Nephron progenitor cell (in vitro differentiated cells): ENCODE results near the gene RBP4.

Source experiments
- DNase-seq: peaks from one replicate; pipeline ENCODE4 v3.0.0; 2021
- H3K27ac Mint-ChIP-seq: 2 replicates; pipeline ENCODE4 v1.8.0; 2021; ENCODE audit warnings: mild to moderate bottlenecking, moderate library complexity, mixed read lengths
- H3K27me3 Mint-ChIP-seq: 2 replicates; pipeline ENCODE4 v1.8.0; 2021; ENCODE audit warnings: mild to moderate bottlenecking, low read depth, mixed read lengths; ENCODE audit not compliant: poor library complexity
- H3K36me3 Mint-ChIP-seq: 2 replicates; pipeline ENCODE4 v1.8.0; 2021; ENCODE audit warnings: low read depth, mixed read lengths
- H3K4me1 Mint-ChIP-seq: 2 replicates; pipeline ENCODE4 v1.8.0; 2021; ENCODE audit warnings: mixed read lengths
- H3K4me3 Mint-ChIP-seq: 2 replicates; pipeline ENCODE4 v1.8.0; 2021; ENCODE audit warnings: mild to moderate bottlenecking, moderate library complexity, mixed read lengths
- H3K9me3 Mint-ChIP-seq: 2 replicates; pipeline ENCODE4 v1.8.0; 2021; ENCODE audit warnings: mild to moderate bottlenecking, moderate library complexity, mixed read lengths
- TF ChIP-seq, protein P1 (sequence below): fragments of 200-600 bp; sonication (generic); IDR thresholded peaks from 2 replicates; pipeline ENCODE4 v1.5.0; 2021; ENCODE audit warnings: antibody characterized with exemption

Gene RBP4

DNA sequence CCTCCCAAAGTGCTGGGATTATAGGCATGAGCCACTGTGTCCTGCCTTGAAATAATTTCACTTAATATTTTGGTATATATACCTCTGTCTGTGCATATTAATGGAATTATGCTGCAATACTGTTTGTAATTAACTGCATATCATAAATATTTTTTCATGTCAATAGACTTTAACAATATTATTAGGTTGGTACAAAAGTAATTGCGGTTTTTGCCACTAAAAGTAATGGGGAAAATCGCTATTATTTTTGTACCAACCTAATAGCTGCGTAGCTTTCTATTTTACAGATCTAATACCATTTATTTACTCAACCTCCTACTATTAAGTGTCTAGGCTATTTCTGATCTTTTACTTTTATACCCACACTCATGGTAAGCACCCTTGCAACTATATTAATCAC, 7.4 kb upstream of the RBP4 start:
- TF ChIP-seq, protein P1, sequence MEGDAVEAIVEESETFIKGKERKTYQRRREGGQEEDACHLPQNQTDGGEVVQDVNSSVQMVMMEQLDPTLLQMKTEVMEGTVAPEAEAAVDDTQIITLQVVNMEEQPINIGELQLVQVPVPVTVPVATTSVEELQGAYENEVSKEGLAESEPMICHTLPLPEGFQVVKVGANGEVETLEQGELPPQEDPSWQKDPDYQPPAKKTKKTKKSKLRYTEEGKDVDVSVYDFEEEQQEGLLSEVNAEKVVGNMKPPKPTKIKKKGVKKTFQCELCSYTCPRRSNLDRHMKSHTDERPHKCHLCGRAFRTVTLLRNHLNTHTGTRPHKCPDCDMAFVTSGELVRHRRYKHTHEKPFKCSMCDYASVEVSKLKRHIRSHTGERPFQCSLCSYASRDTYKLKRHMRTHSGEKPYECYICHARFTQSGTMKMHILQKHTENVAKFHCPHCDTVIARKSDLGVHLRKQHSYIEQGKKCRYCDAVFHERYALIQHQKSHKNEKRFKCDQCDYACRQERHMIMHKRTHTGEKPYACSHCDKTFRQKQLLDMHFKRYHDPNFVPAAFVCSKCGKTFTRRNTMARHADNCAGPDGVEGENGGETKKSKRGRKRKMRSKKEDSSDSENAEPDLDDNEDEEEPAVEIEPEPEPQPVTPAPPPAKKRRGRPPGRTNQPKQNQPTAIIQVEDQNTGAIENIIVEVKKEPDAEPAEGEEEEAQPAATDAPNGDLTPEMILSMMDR, result no peak
- H3K4me1 Mint-ChIP-seq, result no peaks in the 10 kb centered on the region
- no peak overlapping the region for H3K27ac Mint-ChIP-seq

DNA sequence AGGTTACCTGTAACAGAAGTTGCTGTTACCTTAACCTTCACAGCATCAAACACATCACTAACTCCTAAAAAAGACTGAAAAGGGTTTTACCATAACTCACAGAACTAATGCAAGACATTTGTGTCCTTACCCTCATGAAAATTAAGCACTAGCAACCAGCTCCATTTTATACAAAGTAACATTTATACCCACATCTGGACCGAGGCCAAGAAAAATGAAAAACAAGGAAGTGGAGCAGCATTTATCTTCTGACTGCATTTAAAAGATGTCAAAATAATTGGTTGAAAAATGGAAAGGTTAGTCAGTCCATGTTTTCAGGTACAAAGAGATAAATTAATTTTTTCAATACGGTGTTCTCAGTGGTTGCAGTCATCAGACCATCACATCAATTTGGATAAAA, 3.1 kb upstream of the RBP4 start:
- TF ChIP-seq, protein P1, result no peak
- H3K36me3 Mint-ChIP-seq, result no peaks in the 10 kb centered on the region
- H3K27me3 Mint-ChIP-seq, result peaks cover 78% of the 10 kb centered on the region
- no peak for DNase-seq
- H3K9me3 Mint-ChIP-seq, result no peaks in the 10 kb centered on the region
- H3K4me1 Mint-ChIP-seq, result peaks cover 6% of the 10 kb centered on the region
- H3K4me3 Mint-ChIP-seq, result no peak overlapping the region
- H3K27ac Mint-ChIP-seq, result no peak overlapping the region

More for the DNA sequence above, 7.4 kb upstream of the RBP4 start:
- no peak for DNase-seq
- Mint-ChIP-seq H3K4me3 (no peak overlapping the region), H3K9me3 (no peaks in the 10 kb centered on the region), H3K27me3 (peaks cover 43% of the 10 kb centered on the region), H3K36me3 (no peaks in the 10 kb centered on the region)

DNA sequence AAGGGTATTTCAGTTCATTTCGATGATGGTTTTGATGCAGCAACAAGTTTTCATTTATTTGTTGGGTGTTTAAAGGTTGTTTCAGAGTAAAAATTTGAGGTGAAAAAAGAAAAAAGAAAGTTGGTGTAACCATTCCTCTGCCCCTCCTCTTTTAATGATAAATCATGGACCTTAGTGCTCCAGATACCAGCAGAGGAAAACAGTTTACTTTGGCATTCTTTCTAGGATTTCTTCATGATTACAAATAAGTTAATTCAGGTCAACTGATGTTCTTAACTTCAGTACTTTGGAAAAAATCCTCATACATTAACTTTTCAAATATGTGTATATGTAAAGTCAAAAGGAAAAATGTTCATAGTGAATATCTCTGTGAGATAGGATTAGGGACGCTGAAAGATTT, 2.0 kb upstream of the RBP4 start:
- H3K27me3 Mint-ChIP-seq, result peaks cover 87% of the 10 kb centered on the region
- no peak overlapping the region for H3K27ac Mint-ChIP-seq
- H3K4me1 Mint-ChIP-seq, result peaks cover 6% of the 10 kb centered on the region
- TF ChIP-seq, protein P1, result no peak
- DNase-seq, result no peak
- no peaks in the 10 kb centered on the region for H3K36me3 Mint-ChIP-seq
- H3K9me3 Mint-ChIP-seq, result no peaks in the 10 kb centered on the region
- no peak overlapping the region for H3K4me3 Mint-ChIP-seq

DNA sequence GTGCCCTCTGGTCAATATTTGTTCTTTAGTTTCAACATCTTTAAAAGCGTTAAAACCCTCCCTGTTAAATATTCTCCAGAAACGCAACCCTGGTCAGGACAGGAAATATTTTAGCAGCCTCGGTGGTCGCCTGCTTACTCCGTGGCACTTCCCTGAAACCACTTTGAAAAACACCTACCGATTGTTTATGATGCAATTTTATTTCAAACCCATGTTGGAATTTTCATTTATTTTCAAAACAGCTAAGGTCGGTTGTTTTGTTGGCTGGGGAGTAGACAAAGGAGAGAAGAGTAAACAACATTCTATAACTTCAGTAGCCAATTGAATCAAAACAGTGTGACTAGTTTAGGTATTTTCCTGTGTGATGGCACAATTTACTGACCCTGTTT, 733 bp upstream of the RBP4 start:
- Mint-ChIP-seq H3K36me3 (no peaks in the 10 kb centered on the region), H3K9me3 (no peaks in the 10 kb centered on the region), H3K4me3 (peak overlapping the region; percentile 73), H3K4me1 (peaks cover 6% of the 10 kb centered on the region), H3K27ac (no peak overlapping the region), H3K27me3 (peaks cover 84% of the 10 kb centered on the region)
- DNase-seq, result no peak
- TF ChIP-seq, protein P1, result no peak

DNA sequence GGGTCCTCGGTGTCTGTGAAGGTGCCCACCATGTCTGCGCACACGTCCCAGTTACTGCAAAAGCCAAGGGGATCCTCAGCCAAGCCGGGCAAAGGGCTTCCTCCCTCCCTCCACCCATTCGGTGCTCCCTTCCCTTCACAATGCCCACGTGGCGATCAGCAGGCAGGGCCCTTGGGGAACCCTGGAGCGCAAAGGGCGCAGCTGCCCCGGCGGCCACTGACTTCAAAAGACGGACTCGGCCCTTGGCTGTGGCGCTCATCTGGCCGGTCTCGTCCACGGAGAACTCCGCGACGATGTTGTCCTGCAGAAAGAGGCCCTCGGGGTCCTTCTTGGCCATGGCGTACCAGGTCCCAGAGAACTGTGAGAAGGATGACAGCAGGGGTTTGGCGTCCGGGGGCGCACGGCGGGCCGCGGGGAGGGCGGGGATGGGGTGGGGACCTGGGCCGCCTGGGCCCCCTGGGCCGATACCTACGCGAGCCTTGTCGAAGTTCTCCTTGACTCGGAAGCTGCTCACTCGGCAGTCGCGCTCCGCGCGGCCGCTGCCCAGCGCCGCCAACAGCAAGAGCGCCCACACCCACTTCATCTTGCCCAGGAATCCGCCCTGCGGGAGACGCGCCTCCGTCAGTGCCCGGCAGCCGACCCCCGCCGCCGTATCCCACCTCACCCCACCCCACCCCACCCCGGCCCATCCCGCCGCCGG, 439 bp downstream of the RBP4 start:
- Mint-ChIP-seq H3K27me3 (peaks cover 80% of the 10 kb centered on the region), H3K27ac (no peak overlapping the region), H3K9me3 (no peaks in the 10 kb centered on the region), H3K4me3 (peak overlapping the region; percentile 73), H3K4me1 (peaks cover 11% of the 10 kb centered on the region), H3K36me3 (no peaks in the 10 kb centered on the region)
- DNase-seq, result no peak
- TF ChIP-seq, protein P1, result no peak

DNA sequence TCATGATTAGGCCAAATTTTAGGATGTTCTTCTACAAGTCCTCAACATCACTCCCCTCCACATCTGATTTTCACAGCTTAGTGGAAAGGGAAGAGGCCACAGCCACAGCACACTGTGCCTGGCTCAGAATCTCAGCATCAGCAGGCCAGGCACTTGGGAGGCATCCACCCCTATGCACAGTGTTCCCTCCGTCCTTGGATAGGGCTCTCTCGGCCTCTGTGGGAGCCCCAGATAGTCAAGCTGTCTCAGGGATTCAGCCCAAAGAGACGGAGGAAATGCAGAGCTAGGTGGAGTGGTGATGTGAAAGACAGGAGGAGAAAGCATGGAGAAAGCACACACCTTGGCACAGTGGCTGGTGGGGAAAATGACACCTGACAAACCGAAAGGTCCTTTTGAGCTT, 1.3 kb downstream of the RBP4 start:
- Mint-ChIP-seq H3K4me1 (peaks cover 15% of the 10 kb centered on the region), H3K4me3 (peak overlapping the region; percentile 73), H3K36me3 (no peaks in the 10 kb centered on the region), H3K27me3 (peaks cover 78% of the 10 kb centered on the region), H3K9me3 (no peaks in the 10 kb centered on the region), H3K27ac (no peak overlapping the region)
- no peak for DNase-seq
- TF ChIP-seq, protein P1, result no peak
